Measurements from ENCODE around the gene UGT1A9.
"Not testable (repeated sequence)": the region's sequence is repeated elsewhere in the genome, so short reads cannot be mapped to it uniquely, and the experiment has no call there.

Gene UGT1A9

DNA sequence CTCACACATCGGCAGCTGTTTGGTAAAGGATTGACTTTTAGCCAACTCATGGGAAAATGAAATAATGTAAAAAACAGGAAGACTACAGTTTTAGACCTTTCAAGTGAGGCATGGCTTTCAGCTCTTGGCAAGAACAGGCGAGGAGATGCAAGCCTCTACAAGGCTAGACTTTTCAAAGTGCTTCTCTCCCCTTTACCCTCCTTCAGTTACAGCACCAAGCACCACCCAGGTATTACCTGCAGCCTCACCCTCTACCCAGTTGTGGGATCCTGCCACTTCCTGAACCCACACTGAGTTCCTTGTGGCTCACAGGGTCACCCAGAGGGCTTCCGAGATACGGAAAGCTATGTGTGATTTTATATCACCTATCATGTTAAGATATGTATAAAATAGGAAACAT lies 20.7 kb upstream of the UGT1A9 start:
- H3K4me3 ChIP-seq (ENCODE audit: control insufficient read depth, low read depth, low read length), result no peak overlapping the region
- no peak for TF ChIP-seq CTCF (conservative IDR thresholded peaks at IDR 0.05; ENCODE audit: control insufficient read depth, insufficient read depth, low read depth, low read length)
- no peak for DNase-seq (ENCODE audit: low read depth)

GRCh38 chr2:233651430-233651829 lies 20.3 kb upstream of the UGT1A9 start:
- no peak for DNase-seq (ENCODE audit: low read depth)
- TF ChIP-seq CTCF (conservative IDR thresholded peaks at IDR 0.05; ENCODE audit: control insufficient read depth, insufficient read depth, low read depth, low read length), result no peak
- H3K4me3 ChIP-seq (ENCODE audit: control insufficient read depth, low read depth, low read length), result no peak overlapping the region

GRCh38 chr2:233654501-233654900 lies 17.2 kb upstream of the UGT1A9 start:
- DNase-seq (ENCODE audit: low read depth), result no peak
- no peak for TF ChIP-seq CTCF (conservative IDR thresholded peaks at IDR 0.05; ENCODE audit: control insufficient read depth, insufficient read depth, low read depth, low read length)
- no peak overlapping the region for H3K4me3 ChIP-seq (ENCODE audit: control insufficient read depth, low read depth, low read length)

DNA sequence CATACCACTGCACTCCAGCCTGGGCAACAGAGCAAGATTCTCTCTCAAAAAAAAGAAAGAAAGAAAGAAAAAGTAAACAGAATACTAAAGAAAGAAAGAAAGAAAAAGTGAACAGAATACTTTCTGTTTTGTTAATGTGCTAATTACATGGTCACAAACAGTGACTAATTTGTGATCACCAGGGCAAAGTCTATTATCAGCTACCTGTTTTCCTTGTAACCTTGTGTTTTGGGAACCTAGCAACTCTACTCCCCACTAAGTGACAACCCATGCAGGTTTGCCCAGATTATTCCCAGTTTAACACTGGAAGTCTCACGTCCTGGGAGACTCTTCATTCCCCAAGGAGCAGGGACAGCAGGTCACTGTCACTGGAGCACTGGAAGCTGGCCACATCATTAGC lies 16.7 kb upstream of the UGT1A9 start:
- H3K4me3 ChIP-seq (ENCODE audit: control insufficient read depth, low read depth, low read length), result no peak overlapping the region
- DNase-seq (ENCODE audit: low read depth), result no peak
- TF ChIP-seq CTCF (conservative IDR thresholded peaks at IDR 0.05; ENCODE audit: control insufficient read depth, insufficient read depth, low read depth, low read length), result no peak

DNA sequence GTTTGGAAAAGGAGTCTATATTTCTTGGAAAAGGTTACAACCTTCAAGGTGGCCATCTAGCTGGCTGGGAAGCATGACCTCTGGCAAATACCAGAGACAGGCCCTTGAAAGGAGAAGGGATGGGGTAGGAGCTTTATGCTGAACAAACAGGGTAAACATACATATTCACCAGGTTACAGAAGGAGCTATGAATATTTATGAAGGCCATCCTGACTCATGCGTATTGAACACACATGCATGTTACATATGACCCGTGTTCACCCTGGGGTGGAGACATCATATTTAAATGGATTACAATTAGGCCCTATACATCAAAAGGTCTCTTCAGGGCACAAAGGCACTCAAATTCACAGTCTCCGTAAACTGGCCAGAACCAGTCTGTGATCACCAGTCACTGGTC lies 15.8 kb upstream of the UGT1A9 start:
- DNase-seq (ENCODE audit: low read depth); H3K4me3 ChIP-seq (ENCODE audit: control insufficient read depth, low read depth, low read length): not testable (repeated sequence)

DNA sequence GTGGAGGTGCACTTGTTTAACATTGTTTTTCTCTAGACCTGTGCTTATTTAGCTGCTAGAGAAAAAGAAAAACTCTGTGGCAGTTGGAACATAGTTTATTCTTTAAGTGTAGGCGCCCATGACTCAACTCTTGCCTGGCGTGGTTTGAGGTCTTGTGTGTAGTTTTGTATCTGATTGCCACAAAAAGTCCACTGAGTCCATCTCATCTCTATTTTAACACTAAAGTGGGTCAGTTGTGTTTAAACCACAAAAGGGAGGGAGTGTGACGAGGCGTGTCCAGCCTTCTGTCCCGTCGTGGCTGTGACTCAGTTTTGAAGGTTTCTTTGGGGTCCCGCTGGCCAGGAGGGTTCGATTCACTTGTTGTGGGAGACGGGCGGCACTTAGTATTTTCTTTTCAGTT lies 15.3 kb upstream of the UGT1A9 start:
- DNase-seq (ENCODE audit: low read depth), result no peak
- TF ChIP-seq CTCF (conservative IDR thresholded peaks at IDR 0.05; ENCODE audit: control insufficient read depth, insufficient read depth, low read depth, low read length), result no peak
- no peak overlapping the region for H3K4me3 ChIP-seq (ENCODE audit: control insufficient read depth, low read depth, low read length)

GRCh38 chr2:233658610-233659009 lies 13.1 kb upstream of the UGT1A9 start:
- no peak for DNase-seq (ENCODE audit: low read depth)
- no peak overlapping the region for H3K4me3 ChIP-seq (ENCODE audit: control insufficient read depth, low read depth, low read length)
- no peak for TF ChIP-seq CTCF (conservative IDR thresholded peaks at IDR 0.05; ENCODE audit: control insufficient read depth, insufficient read depth, low read depth, low read length)
